ENCODE results near the gene FEV.
A peak's percentile ranks its signal among the peaks of the same experiment; 100 is the strongest.

Gene FEV

GRCh38 chr2:218985021-218985324, at the start of gene FEV:
TSS of gene FEV (minus strand) at chr2:218985184. CDS start at chr2:218985075, 109 bp downstream.
- DNase-seq (ENCODE audit: low read depth in 2 of 2): no peak

GRCh38 chr2:219032051-219032745, 47.2 kb upstream of the FEV start:
- no peak for DNase-seq (ENCODE audit: low read depth in 2 of 2)

- no peak for DNase-seq (ENCODE audit: low read depth in 2 of 2)
Observed at GRCh38 chr2:219031005-219031738, 46.2 kb upstream of the FEV start.

- no peak for DNase-seq (ENCODE audit: low read depth in 2 of 2)
Observed at GRCh38 chr2:219030177-219030940, 45.4 kb upstream of the FEV start.

- peak; percentile 72 to 73 for DNase-seq (ENCODE audit: low read depth in 2 of 2)
Observed at GRCh38 chr2:219029829-219030165, 44.8 kb upstream of the FEV start.

GRCh38 chr2:219028996-219029828, 44.2 kb upstream of the FEV start:
- DNase-seq (ENCODE audit: low read depth in 2 of 2): no peak

GRCh38 chr2:219028141-219028540, 43.2 kb upstream of the FEV start:
- no peak for DNase-seq (ENCODE audit: low read depth in 2 of 2)

GRCh38 chr2:219027511-219028055, 42.6 kb upstream of the FEV start:
- DNase-seq (ENCODE audit: low read depth in 2 of 2): no peak

GRCh38 chr2:219026946-219027345, 42.0 kb upstream of the FEV start:
- no peak for DNase-seq (ENCODE audit: low read depth in 2 of 2)

GRCh38 chr2:219025637-219026585, 40.9 kb upstream of the FEV start:
- no peak for DNase-seq (ENCODE audit: low read depth in 2 of 2)

GRCh38 chr2:219024059-219024458, 39.1 kb upstream of the FEV start:
- no peak for DNase-seq (ENCODE audit: low read depth in 2 of 2)

GRCh38 chr2:219023045-219023605, 38.1 kb upstream of the FEV start:
- DNase-seq (ENCODE audit: low read depth in 2 of 2): no peak

GRCh38 chr2:219022616-219023015, 37.6 kb upstream of the FEV start:
- DNase-seq (ENCODE audit: low read depth in 2 of 2): no peak

GRCh38 chr2:219022041-219022440, 37.1 kb upstream of the FEV start:
- no peak for DNase-seq (ENCODE audit: low read depth in 2 of 2)

GRCh38 chr2:219021591-219021990, 36.6 kb upstream of the FEV start:
- DNase-seq (ENCODE audit: low read depth in 2 of 2): no peak

- DNase-seq (ENCODE audit: low read depth in 2 of 2): no peak
Observed at GRCh38 chr2:219020604-219021365, 35.8 kb upstream of the FEV start.

- DNase-seq (ENCODE audit: low read depth in 2 of 2): no peak
Observed at GRCh38 chr2:219019436-219019835, 34.5 kb upstream of the FEV start.

GRCh38 chr2:219018726-219019125, 33.7 kb upstream of the FEV start:
- DNase-seq (ENCODE audit: low read depth in 2 of 2): no peak

- DNase-seq (ENCODE audit: low read depth in 2 of 2): no peak
Observed at GRCh38 chr2:219018286-219018685, 33.3 kb upstream of the FEV start.
